Smooth muscle cell (in vitro differentiated cells): ENCODE results near the gene ZNF580. TPM values are rescaled to one million over a fixed set of nuclear protein-coding genes. Genes with fewer than 3 reads are reported as not detected.

Source experiments
- DNase-seq: peaks from one replicate; lab custom pipeline; 2025; ENCODE audit not compliant: unreplicated experiment; lab: John Stamatoyannopoulos, UW
- H2AFZ ChIP-seq: fragments of 200-600 bp; sonication (generic); 2 replicates; pipeline ENCODE4 v1.6.0; 2016; ENCODE audit warnings: antibody characterized with exemption, low read depth, mild to moderate bottlenecking
- H3F3A ChIP-seq: fragments of 200-600 bp; sonication (generic); 2 replicates; pipeline ENCODE4 v1.6.0; 2017; ENCODE audit warnings: antibody characterized with exemption, low read depth
- H3K27ac ChIP-seq: fragments of 200-600 bp; sonication (generic); 2 replicates; pipeline ENCODE4 v1.5.1; 2016; ENCODE audit warnings: low read depth, mild to moderate bottlenecking
- H3K27me3 ChIP-seq: fragments of 200-600 bp; sonication (generic); 2 replicates; pipeline ENCODE4 v1.6.1; 2016; ENCODE audit warnings: low read depth, mild to moderate bottlenecking
- H3K36me3 ChIP-seq: fragments of 200-600 bp; sonication (generic); 2 replicates; pipeline ENCODE4 v1.5.1; 2016; ENCODE audit warnings: low read depth
- H3K4me1 ChIP-seq: fragments of 200-600 bp; sonication (generic); 2 replicates; pipeline ENCODE4 v1.5.1; 2016; ENCODE audit warnings: low read depth
- H3K4me2 ChIP-seq: fragments of 200-600 bp; sonication (generic); 2 replicates; pipeline ENCODE4 v1.6.0; 2016; ENCODE audit warnings: mild to moderate bottlenecking
- H3K4me3 ChIP-seq: fragments of 200-600 bp; sonication (generic); 2 replicates; pipeline ENCODE4 v1.5.1; 2016; ENCODE audit warnings: mild to moderate bottlenecking
- H3K79me2 ChIP-seq: fragments of 200-600 bp; sonication (generic); 2 replicates; pipeline ENCODE4 v1.6.0; 2016; ENCODE audit warnings: low read depth, mild to moderate bottlenecking
- H3K9ac ChIP-seq: fragments of 200-600 bp; sonication (generic); 2 replicates; pipeline ENCODE4 v1.6.0; 2016; ENCODE audit warnings: low read depth
- H3K9me3 ChIP-seq: fragments of 200-600 bp; sonication (generic); replicated peaks from 2 replicates; pipeline ENCODE4 v1.5.1; 2016; ENCODE audit warnings: low read depth
- H4K20me1 ChIP-seq: fragments of 200-600 bp; sonication (generic); 2 replicates; pipeline ENCODE4 v1.6.0; 2016; ENCODE audit warnings: low read depth
- WGBS: methylation state at CpG from one replicate; pipeline ENCODE4 v1.1.7; 2016; ENCODE audit warnings: low lambda C conversion rate; 5-methylcytosine and 5-hydroxymethylcytosine counted together
- polyA plus RNA-seq: library from polyadenylated mRNA; unstranded; fragments of >200 nt; fragmentation: Nextera tagmentation; extraction: Ambion mirVana; gene quantifications from 2 replicates; pipeline ENCODE4 v1.2.1, GENCODE V29; 2016
- total RNA-seq: library from RNA; depleted of rRNA; stranded (reverse); fragments of >200 nt; gene quantifications from 2 replicates; pipeline ENCODE4 v1.2.3, GENCODE V29; 2014
- TF ChIP-seq, protein P1 (sequence below): fragments of 200-600 bp; sonication (generic); IDR thresholded peaks from 2 replicates; pipeline ENCODE4 v1.5.1; 2017; ENCODE audit warnings: borderline replicate concordance, mild to moderate bottlenecking, antibody characterized with exemption; ENCODE audit not compliant: insufficient read depth, poor library complexity, severe bottlenecking

ZNF580 gene
- total and polyA plus RNA-seq, 2 experiments from 2014 or later = 11.9 to 76.8 TPM

DNA sequence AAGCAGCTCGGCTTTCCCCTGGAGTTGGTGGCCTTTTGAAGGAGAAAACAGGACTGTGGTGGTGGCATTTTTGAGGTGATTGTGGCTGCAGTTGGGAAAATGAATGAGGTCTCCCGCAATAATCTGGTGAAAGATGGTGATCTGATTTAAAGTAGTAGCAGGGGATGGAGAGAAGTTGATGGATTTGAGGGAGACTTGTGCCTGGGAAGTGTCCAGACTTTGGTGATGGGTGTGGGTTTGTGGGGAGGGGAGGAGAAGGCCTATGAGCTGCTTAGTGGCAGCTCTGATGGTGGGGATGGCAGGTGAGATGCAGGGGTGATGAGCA is 30.2 kb downstream of the ZNF580 start:
- Histone ChIP-seq H4K20me1 (peaks cover 78% of the 10 kb centered on the region), H2AFZ (no peak overlapping the region), H3K79me2 (peaks cover 85% of the 10 kb centered on the region), H3K27me3 (no peaks in the 10 kb centered on the region), H3K4me3 (no peak overlapping the region), H3K36me3 (no peaks in the 10 kb centered on the region), H3K9me3 (no peaks in the 10 kb centered on the region), H3K27ac (no peak overlapping the region), H3K4me1 (no peaks in the 10 kb centered on the region), H3F3A (peaks cover 11% of the 10 kb centered on the region), H3K4me2 (no peak overlapping the region), H3K9ac (no peak overlapping the region)
- TF ChIP-seq, protein P1, sequence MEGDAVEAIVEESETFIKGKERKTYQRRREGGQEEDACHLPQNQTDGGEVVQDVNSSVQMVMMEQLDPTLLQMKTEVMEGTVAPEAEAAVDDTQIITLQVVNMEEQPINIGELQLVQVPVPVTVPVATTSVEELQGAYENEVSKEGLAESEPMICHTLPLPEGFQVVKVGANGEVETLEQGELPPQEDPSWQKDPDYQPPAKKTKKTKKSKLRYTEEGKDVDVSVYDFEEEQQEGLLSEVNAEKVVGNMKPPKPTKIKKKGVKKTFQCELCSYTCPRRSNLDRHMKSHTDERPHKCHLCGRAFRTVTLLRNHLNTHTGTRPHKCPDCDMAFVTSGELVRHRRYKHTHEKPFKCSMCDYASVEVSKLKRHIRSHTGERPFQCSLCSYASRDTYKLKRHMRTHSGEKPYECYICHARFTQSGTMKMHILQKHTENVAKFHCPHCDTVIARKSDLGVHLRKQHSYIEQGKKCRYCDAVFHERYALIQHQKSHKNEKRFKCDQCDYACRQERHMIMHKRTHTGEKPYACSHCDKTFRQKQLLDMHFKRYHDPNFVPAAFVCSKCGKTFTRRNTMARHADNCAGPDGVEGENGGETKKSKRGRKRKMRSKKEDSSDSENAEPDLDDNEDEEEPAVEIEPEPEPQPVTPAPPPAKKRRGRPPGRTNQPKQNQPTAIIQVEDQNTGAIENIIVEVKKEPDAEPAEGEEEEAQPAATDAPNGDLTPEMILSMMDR = no peak
- WGBS = 91% methylated on average over 2 of the region's 2 CpGs
- no peak for DNase-seq

DNA sequence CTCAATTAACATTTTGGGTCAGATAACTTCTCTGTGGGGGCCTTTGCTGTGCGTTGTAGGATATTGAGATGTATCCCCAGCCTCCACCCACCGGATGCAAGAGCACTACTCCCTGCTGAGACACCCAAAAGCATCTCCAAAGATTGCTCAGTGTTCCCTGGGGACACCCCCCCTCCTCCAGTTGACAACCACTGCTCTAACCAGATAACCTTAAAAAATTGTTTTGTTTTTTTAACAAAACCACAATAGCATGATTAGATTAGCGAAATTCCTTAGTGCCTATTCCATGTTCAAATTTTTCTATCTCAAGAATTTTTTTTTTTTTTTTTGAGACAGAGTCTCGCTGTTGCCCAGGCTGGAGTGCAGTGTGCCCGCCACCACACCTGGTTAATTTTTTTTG is 31.6 kb downstream of the ZNF580 start:
- Histone ChIP-seq H3K4me3 (no peak overlapping the region), H2AFZ (no peak overlapping the region), H3K27ac (peak overlapping the region; percentile 46), H4K20me1 (peaks cover 77% of the 10 kb centered on the region), H3K9ac (no peak overlapping the region), H3K4me1 (peaks cover 5% of the 10 kb centered on the region), H3K36me3 (no peaks in the 10 kb centered on the region), H3K27me3 (no peaks in the 10 kb centered on the region), H3K9me3 (no peaks in the 10 kb centered on the region), H3K4me2 (no peak overlapping the region), H3F3A (peaks cover 11% of the 10 kb centered on the region), H3K79me2 (peaks cover 85% of the 10 kb centered on the region)
- TF ChIP-seq, protein P1 = no peak
- WGBS = 97% methylated on average over 5 of the region's 5 CpGs
- DNase-seq = no peak

DNA sequence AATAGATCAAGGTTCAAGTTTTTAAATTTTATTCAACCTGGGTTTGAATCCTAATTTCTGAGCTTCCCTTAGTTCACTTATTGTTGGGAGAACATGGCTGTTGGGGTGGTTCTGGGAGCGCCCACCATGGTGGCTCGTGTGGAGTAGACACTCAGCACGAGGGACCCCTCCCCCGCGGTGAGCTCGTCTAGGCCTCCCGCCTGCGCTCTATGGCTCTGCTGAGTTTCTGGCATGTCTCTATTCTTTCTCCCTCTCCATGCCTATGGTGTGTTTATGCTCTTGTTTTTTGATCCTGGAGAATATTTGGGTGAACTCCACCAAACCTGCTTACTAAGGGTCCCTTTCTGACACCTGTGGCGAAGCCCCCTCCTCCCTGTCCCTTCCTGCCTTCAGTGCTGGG is 32.7 kb downstream of the ZNF580 start:
- peaks cover 11% of the 10 kb centered on the region for H3F3A ChIP-seq
- DNase-seq = no peak
- H3K4me2 ChIP-seq = no peak overlapping the region
- peaks cover 5% of the 10 kb centered on the region for H3K4me1 ChIP-seq
- no peaks in the 10 kb centered on the region for H3K36me3 ChIP-seq
- H3K79me2 ChIP-seq = peaks cover 85% of the 10 kb centered on the region
- WGBS = 80% methylated on average over 9 of the region's 9 CpGs
- no peaks in the 10 kb centered on the region for H3K9me3 ChIP-seq
- H3K4me3 ChIP-seq = no peak overlapping the region
- no peak overlapping the region for H2AFZ ChIP-seq
- H3K27me3 ChIP-seq = no peaks in the 10 kb centered on the region
- peaks cover 77% of the 10 kb centered on the region for H4K20me1 ChIP-seq
- H3K9ac ChIP-seq = no peak overlapping the region
- peak overlapping the region; percentile 46 for H3K27ac ChIP-seq
- TF ChIP-seq, protein P1 = no peak

DNA sequence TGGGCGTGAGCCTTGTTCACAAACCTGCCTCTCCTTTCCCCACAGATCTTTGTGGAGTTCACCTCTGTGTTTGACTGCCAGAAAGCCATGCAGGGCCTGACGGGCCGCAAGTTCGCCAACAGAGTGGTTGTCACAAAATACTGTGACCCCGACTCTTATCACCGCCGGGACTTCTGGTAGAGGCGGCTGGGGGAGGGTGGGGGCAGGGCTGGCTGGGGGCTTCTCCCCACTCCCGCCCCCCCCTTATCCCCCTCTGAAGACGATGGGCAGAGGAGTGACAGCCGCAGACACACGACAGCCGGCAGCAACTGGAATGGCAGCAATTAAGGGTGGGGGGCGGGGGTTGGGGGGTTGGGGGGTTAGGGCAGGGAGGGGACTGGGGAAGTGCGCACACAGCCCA is 33.1 kb downstream of the ZNF580 start:
- 93% methylated on average over 7 of the region's 15 CpGs for WGBS
- TF ChIP-seq, protein P1 = no peak
- Histone ChIP-seq H3K27me3 (no peaks in the 10 kb centered on the region), H3K79me2 (peaks cover 86% of the 10 kb centered on the region), H3K4me3 (no peak overlapping the region), H3K4me1 (peaks cover 5% of the 10 kb centered on the region), H3K36me3 (no peaks in the 10 kb centered on the region), H3K9ac (no peak overlapping the region), H4K20me1 (peaks cover 77% of the 10 kb centered on the region), H2AFZ (no peak overlapping the region), H3K9me3 (no peaks in the 10 kb centered on the region), H3K4me2 (peak overlapping the region; percentile 94), H3K27ac (peak overlapping the region; percentile 88), H3F3A (peaks cover 11% of the 10 kb centered on the region)
- no peak for DNase-seq
